HepG2 (cell line): ENCODE results near the gene MPPE1. TPM values are rescaled to one million over a fixed set of nuclear protein-coding genes. Genes with fewer than 3 reads are reported as not detected.

ENCODE experiments used
- EZH2 ChIP-seq: conservative IDR thresholded peaks from 2 replicates; pipeline ENCODE4 v1.6.1; 2012; ENCODE audit warnings: mild to moderate bottlenecking, low read depth, low read length, moderate library complexity
- GABPA ChIP-seq, 2 experiments: IDR thresholded peaks; 2 replicates each; pipeline ENCODE4 v1.6.1; 2011 to 2016; ENCODE audit warnings: low read depth in 2 of 2, low read length in 1 of 2, missing biosample characterization in 1 of 2, missing genetic modification characterization in 1 of 2
- ISL2 ChIP-seq: sonication (generic); formaldehyde crosslinking; IDR thresholded peaks from 2 replicates; pipeline ENCODE4 v1.5.0; 2020; ENCODE audit warnings: missing genetic modification reagents
- SRSF1 ChIP-seq: fragments of 200-400 bp; formaldehyde crosslinking; optimal IDR thresholded peaks from 2 replicates; pipeline ENCODE3; 2017; ENCODE audit warnings: mild to moderate bottlenecking, low read depth, low read length, moderate library complexity
- ZBTB3 ChIP-seq: sonication (generic); formaldehyde crosslinking; IDR thresholded peaks from 2 replicates; pipeline ENCODE4 v1.4.0; 2020; ENCODE audit warnings: low read depth, mild to moderate bottlenecking, moderate library complexity, missing genetic modification reagents, borderline replicate concordance
- ZFP36L2 ChIP-seq: sonication (generic); formaldehyde crosslinking; IDR thresholded peaks from 2 replicates; pipeline ENCODE4 v1.4.0; 2020; ENCODE audit warnings: missing genetic modification reagents
- ZNF781 ChIP-seq: sonication (generic); formaldehyde crosslinking; IDR thresholded peaks from 2 replicates; pipeline ENCODE4 v1.5.1; 2020; ENCODE audit warnings: borderline replicate concordance, mild to moderate bottlenecking, missing genetic modification reagents; ENCODE audit errors: not compliant biosample characterization
- ZNF878 ChIP-seq: sonication (generic); formaldehyde crosslinking; IDR thresholded peaks from 2 replicates; pipeline ENCODE4 v1.8.1; 2023; ENCODE audit warnings: mild to moderate bottlenecking, missing genetic modification reagents, moderate library complexity
- ZZZ3 ChIP-seq: sonication (generic); formaldehyde crosslinking; IDR thresholded peaks from 2 replicates; pipeline ENCODE4 v1.4.0; 2020; ENCODE audit warnings: missing genetic modification reagents, mild to moderate bottlenecking, borderline replicate concordance
- polyA plus RNA-seq, 8 experiments: library from polyadenylated mRNA; depleted of rRNA in 3 of 8; stranded (reverse) in 7 of 8; unstranded in 1 of 8; fragments of >200 nt; fragmentation: Illumina TruSeq in 4 of 8; extraction: Trizol in 4 of 8; gene quantifications; 2 replicates each; pipeline versions ENCODE4 v1.2.1 to v1.2.3, GENCODE V29; 2011 to 2016; ENCODE audit warnings: low read depth in 4 of 8, missing spikeins in 1 of 8, mixed read lengths in 1 of 8; ENCODE audit not compliant: insufficient read depth in 1 of 8
- total RNA-seq, 5 experiments: library from RNA; depleted of rRNA; stranded (reverse); fragments of >200 nt; fragmentation: Illumina TruSeq; extraction: Trizol; gene quantifications; 2 replicates each; pipeline ENCODE4 v1.2.3, GENCODE V29; 2016; ENCODE audit warnings: low read depth in 1 of 5
- TF ChIP-seq, protein P1 (sequence below): sonication (generic); formaldehyde crosslinking; IDR thresholded peaks from 2 replicates; pipeline ENCODE4 v1.4.0; 2020; ENCODE audit warnings: missing genetic modification reagents, borderline replicate concordance
- TF ChIP-seq, protein P2 (sequence below), 2 experiments: IDR thresholded peaks; 2 replicates each; pipeline ENCODE4 v1.6.1; 2011 to 2012; ENCODE audit warnings: low read length in 2 of 2, borderline replicate concordance in 1 of 2, low read depth in 1 of 2, mild to moderate bottlenecking in 1 of 2, moderate library complexity in 1 of 2
- TF ChIP-seq, protein P3 (sequence below): sonication (generic); formaldehyde crosslinking; IDR thresholded peaks from 2 replicates; pipeline ENCODE4 v1.4.0; 2020; ENCODE audit warnings: low read depth, missing genetic modification reagents
- TF ChIP-seq, protein P4 (sequence below): sonication (generic); formaldehyde crosslinking; IDR thresholded peaks from 2 replicates; pipeline ENCODE4 v1.4.0; 2020; ENCODE audit warnings: missing genetic modification reagents
- TF ChIP-seq, protein P5 (sequence below): IDR thresholded peaks from 2 replicates; pipeline ENCODE4 v1.6.1; 2012; ENCODE audit warnings: low read depth, low read length, improper control_type of control experiment

MPPE1 gene
- total and polyA plus RNA-seq, 2 of the 13 experiments (the other 11 are each of a cell fraction or from before 2014, with no cell fraction given) = 9.6 to 11.9 TPM

DNA sequence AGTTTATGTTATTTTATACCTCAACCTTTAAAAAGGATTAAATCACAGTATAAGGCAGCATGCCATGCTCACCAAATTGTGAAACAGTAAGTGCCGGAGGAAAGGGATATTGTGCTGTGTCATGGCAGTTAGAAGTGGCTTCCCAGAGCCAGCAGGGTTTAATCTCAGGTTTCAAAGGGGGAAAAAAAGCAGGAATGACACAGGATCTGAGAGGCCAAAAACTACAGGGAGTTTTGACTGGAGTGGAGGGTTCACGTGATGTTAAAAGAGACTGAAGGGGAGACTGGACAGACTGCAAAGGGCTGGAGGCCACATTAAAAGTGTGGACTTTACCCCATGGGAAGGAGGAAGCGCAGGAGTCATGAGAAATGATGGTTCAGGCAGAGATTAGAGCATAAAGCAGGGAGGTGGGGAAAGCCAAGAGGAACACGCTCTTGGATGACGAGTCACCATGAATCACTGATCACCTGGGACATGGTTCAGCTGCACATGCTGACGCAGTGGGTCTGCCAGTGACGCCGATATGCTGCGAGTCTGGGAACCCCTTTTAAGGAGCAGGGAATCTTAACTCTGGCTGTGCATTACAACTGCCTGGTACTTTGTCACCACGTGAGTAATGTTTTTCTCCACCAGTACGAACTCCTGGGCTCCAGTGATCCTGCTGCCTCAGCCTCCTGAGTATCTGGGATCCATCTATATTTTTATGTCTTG, 50.8 kb downstream of the MPPE1 start (continued):
- no peak for TF ChIP-seq ZBTB3 (CRISPR knock-in tag)
- no peak for TF ChIP-seq ZFP36L2
- TF ChIP-seq, protein P1, sequence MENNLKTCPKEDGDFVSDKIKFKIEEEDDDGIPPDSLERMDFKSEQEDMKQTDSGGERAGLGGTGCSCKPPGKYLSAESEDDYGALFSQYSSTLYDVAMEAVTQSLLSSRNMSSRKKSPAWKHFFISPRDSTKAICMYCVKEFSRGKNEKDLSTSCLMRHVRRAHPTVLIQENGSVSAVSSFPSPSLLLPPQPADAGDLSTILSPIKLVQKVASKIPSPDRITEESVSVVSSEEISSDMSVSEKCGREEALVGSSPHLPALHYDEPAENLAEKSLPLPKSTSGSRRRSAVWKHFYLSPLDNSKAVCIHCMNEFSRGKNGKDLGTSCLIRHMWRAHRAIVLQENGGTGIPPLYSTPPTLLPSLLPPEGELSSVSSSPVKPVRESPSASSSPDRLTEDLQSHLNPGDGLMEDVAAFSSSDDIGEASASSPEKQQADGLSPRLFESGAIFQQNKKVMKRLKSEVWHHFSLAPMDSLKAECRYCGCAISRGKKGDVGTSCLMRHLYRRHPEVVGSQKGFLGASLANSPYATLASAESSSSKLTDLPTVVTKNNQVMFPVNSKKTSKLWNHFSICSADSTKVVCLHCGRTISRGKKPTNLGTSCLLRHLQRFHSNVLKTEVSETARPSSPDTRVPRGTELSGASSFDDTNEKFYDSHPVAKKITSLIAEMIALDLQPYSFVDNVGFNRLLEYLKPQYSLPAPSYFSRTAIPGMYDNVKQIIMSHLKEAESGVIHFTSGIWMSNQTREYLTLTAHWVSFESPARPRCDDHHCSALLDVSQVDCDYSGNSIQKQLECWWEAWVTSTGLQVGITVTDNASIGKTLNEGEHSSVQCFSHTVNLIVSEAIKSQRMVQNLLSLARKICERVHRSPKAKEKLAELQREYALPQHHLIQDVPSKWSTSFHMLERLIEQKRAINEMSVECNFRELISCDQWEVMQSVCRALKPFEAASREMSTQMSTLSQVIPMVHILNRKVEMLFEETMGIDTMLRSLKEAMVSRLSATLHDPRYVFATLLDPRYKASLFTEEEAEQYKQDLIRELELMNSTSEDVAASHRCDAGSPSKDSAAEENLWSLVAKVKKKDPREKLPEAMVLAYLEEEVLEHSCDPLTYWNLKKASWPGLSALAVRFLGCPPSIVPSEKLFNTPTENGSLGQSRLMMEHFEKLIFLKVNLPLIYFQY (CRISPR knock-in tag) = no peak
- no peak for TF ChIP-seq ISL2 (CRISPR knock-in tag)
- no peak for TF ChIP-seq ZNF878 (CRISPR knock-in tag)
- TF ChIP-seq SRSF1 = no peak
- TF ChIP-seq, protein P2, sequence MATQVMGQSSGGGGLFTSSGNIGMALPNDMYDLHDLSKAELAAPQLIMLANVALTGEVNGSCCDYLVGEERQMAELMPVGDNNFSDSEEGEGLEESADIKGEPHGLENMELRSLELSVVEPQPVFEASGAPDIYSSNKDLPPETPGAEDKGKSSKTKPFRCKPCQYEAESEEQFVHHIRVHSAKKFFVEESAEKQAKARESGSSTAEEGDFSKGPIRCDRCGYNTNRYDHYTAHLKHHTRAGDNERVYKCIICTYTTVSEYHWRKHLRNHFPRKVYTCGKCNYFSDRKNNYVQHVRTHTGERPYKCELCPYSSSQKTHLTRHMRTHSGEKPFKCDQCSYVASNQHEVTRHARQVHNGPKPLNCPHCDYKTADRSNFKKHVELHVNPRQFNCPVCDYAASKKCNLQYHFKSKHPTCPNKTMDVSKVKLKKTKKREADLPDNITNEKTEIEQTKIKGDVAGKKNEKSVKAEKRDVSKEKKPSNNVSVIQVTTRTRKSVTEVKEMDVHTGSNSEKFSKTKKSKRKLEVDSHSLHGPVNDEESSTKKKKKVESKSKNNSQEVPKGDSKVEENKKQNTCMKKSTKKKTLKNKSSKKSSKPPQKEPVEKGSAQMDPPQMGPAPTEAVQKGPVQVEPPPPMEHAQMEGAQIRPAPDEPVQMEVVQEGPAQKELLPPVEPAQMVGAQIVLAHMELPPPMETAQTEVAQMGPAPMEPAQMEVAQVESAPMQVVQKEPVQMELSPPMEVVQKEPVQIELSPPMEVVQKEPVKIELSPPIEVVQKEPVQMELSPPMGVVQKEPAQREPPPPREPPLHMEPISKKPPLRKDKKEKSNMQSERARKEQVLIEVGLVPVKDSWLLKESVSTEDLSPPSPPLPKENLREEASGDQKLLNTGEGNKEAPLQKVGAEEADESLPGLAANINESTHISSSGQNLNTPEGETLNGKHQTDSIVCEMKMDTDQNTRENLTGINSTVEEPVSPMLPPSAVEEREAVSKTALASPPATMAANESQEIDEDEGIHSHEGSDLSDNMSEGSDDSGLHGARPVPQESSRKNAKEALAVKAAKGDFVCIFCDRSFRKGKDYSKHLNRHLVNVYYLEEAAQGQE (IDR thresholded peaks at IDR 0.05; ENCODE audit: borderline replicate concordance in 1 of 2, low read depth in 1 of 2, low read length in 2 of 2) = no peak
- no peak for TF ChIP-seq GABPA (IDR thresholded peaks at IDR 0.05; ENCODE audit: low read depth, low read length)
- TF ChIP-seq GABPA (CRISPR knock-in tag; IDR thresholded peaks at IDR 0.05; ENCODE audit: low read depth) = peak; percentile 50; the same call in 1 of the 2 replicates
- TF ChIP-seq, protein P3, sequence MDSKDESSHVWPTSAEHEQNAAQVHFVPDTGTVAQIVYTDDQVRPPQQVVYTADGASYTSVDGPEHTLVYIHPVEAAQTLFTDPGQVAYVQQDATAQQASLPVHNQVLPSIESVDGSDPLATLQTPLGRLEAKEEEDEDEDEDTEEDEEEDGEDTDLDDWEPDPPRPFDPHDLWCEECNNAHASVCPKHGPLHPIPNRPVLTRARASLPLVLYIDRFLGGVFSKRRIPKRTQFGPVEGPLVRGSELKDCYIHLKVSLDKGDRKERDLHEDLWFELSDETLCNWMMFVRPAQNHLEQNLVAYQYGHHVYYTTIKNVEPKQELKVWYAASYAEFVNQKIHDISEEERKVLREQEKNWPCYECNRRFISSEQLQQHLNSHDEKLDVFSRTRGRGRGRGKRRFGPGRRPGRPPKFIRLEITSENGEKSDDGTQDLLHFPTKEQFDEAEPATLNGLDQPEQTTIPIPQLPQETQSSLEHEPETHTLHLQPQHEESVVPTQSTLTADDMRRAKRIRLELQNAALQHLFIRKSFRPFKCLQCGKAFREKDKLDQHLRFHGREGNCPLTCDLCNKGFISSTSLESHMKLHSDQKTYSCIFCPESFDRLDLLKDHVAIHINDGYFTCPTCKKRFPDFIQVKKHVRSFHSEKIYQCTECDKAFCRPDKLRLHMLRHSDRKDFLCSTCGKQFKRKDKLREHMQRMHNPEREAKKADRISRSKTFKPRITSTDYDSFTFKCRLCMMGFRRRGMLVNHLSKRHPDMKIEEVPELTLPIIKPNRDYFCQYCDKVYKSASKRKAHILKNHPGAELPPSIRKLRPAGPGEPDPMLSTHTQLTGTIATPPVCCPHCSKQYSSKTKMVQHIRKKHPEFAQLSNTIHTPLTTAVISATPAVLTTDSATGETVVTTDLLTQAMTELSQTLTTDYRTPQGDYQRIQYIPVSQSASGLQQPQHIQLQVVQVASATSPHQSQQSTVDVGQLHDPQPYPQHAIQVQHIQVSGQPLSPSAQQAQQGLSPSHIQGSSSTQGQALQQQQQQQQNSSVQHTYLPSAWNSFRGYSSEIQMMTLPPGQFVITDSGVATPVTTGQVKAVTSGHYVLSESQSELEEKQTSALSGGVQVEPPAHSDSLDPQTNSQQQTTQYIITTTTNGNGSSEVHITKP = 0 out of 2 replicates have a peak, but pooled peaks have one; percentile 57
- no peak for TF ChIP-seq ZNF781
- TF ChIP-seq EZH2 = no peak
- TF ChIP-seq, protein P4, sequence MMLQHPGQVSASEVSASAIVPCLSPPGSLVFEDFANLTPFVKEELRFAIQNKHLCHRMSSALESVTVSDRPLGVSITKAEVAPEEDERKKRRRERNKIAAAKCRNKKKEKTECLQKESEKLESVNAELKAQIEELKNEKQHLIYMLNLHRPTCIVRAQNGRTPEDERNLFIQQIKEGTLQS (CRISPR knock-in tag) = peak; percentile 69
- no peak for TF ChIP-seq ZZZ3 (CRISPR knock-in tag)
- TF ChIP-seq, protein P5, sequence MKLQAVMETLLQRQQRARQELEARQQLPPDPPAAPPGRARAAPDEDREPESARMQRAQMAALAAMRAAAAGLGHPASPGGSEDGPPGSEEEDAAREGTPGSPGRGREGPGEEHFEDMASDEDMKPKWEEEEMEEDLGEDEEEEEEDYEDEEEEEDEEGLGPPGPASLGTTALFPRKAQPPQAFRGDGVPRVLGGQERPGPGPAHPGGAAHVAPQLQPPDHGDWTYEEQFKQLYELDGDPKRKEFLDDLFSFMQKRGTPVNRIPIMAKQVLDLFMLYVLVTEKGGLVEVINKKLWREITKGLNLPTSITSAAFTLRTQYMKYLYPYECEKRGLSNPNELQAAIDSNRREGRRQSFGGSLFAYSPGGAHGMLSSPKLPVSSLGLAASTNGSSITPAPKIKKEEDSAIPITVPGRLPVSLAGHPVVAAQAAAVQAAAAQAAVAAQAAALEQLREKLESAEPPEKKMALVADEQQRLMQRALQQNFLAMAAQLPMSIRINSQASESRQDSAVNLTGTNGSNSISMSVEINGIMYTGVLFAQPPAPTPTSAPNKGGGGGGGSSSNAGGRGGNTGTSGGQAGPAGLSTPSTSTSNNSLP = peak; percentile 79; the same call in 1 of the 2 replicates
